Nephron progenitor cell (in vitro differentiated cells): ENCODE measurements around the gene PALM.

ENCODE experiments used
- DNase-seq: peaks from one replicate; pipeline ENCODE4 v3.0.0; 2021
- H3K27ac Mint-ChIP-seq: 2 replicates; pipeline ENCODE4 v1.8.0; 2021; ENCODE audit warnings: mild to moderate bottlenecking, moderate library complexity, mixed read lengths
- H3K27me3 Mint-ChIP-seq: 2 replicates; pipeline ENCODE4 v1.8.0; 2021; ENCODE audit warnings: mild to moderate bottlenecking, low read depth, mixed read lengths; ENCODE audit not compliant: poor library complexity
- H3K36me3 Mint-ChIP-seq: 2 replicates; pipeline ENCODE4 v1.8.0; 2021; ENCODE audit warnings: low read depth, mixed read lengths
- H3K4me1 Mint-ChIP-seq: 2 replicates; pipeline ENCODE4 v1.8.0; 2021; ENCODE audit warnings: mixed read lengths
- H3K4me3 Mint-ChIP-seq: 2 replicates; pipeline ENCODE4 v1.8.0; 2021; ENCODE audit warnings: mild to moderate bottlenecking, moderate library complexity, mixed read lengths
- H3K9me3 Mint-ChIP-seq: 2 replicates; pipeline ENCODE4 v1.8.0; 2021; ENCODE audit warnings: mild to moderate bottlenecking, moderate library complexity, mixed read lengths
- CTCF ChIP-seq: fragments of 200-600 bp; sonication (generic); IDR thresholded peaks from 2 replicates; pipeline ENCODE4 v1.5.0; 2021; ENCODE audit warnings: antibody characterized with exemption

The PALM gene

DNA sequence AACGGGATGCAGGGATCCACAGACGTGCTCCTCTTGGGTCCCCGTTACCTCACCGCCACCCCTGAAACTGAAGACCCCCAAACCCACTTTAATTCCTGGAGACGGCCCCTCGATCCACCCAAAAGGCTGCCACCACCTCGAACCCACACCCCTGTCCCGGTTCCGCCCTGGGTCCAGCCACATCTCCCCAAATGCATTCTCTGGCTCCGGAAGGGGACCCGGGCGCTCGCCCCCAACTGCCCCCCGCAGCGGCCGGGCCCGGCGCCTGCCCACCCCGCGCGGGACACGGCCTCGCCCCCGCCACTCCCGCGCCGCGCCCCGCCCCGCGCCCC lies 32.8 kb upstream of the PALM start:
- Mint-ChIP-seq H3K36me3 (no peaks in the 10 kb centered on the region), H3K27me3 (peaks cover 22% of the 10 kb centered on the region), H3K9me3 (no peaks in the 10 kb centered on the region), H3K27ac (no peak overlapping the region), H3K4me3 (peak overlapping the region; percentile 58), H3K4me1 (peaks cover 20% of the 10 kb centered on the region)
- no peak for TF ChIP-seq CTCF
- DNase-seq: no peak

GRCh38 chr19:676339-677105 lies 32.2 kb upstream of the PALM start, which contains the start of gene FSTL3:
Gene FSTL3, plus strand, starts transcription at chr19:676392. Its CDS starts 32 bp downstream, at chr19:676424.
- H3K4me3 Mint-ChIP-seq: peak within 1 kb of the TSS; percentile 62
- H3K36me3 Mint-ChIP-seq: no peaks in the 10 kb centered on the region
- no peak within 1 kb of the TSS for H3K27ac Mint-ChIP-seq
- H3K9me3 Mint-ChIP-seq: no peaks in the 10 kb centered on the region
- peak; percentile 54 for DNase-seq
- TF ChIP-seq CTCF: no peak
- peaks cover 20% of the 10 kb centered on the region for H3K4me1 Mint-ChIP-seq
- peaks cover 22% of the 10 kb centered on the region for H3K27me3 Mint-ChIP-seq

- DNase-seq: no peak
- H3K4me3 Mint-ChIP-seq: no peak overlapping the region
- H3K27me3 Mint-ChIP-seq: peaks cover 22% of the 10 kb centered on the region
- no peaks in the 10 kb centered on the region for H3K36me3 Mint-ChIP-seq
- TF ChIP-seq CTCF: no peak
- no peaks in the 10 kb centered on the region for H3K9me3 Mint-ChIP-seq
- H3K4me1 Mint-ChIP-seq: peaks cover 26% of the 10 kb centered on the region
- no peak overlapping the region for H3K27ac Mint-ChIP-seq
Observed at GRCh38 chr19:677201-677600, 31.5 kb upstream of the PALM start.

- no peak for DNase-seq
- Mint-ChIP-seq H3K9me3 (no peaks in the 10 kb centered on the region), H3K27me3 (peaks cover 22% of the 10 kb centered on the region), H3K27ac (no peak overlapping the region), H3K4me1 (peaks cover 26% of the 10 kb centered on the region), H3K36me3 (no peaks in the 10 kb centered on the region), H3K4me3 (peak overlapping the region; percentile 30)
- no peak for TF ChIP-seq CTCF
Observed at GRCh38 chr19:677601-678436, 30.9 kb upstream of the PALM start.

- H3K36me3 Mint-ChIP-seq: no peaks in the 10 kb centered on the region
- peaks cover 22% of the 10 kb centered on the region for H3K27me3 Mint-ChIP-seq
- peaks cover 21% of the 10 kb centered on the region for H3K4me1 Mint-ChIP-seq
- no peaks in the 10 kb centered on the region for H3K9me3 Mint-ChIP-seq
- peak overlapping the region; percentile 80 for H3K4me3 Mint-ChIP-seq
- H3K27ac Mint-ChIP-seq: no peak overlapping the region
- no peak for TF ChIP-seq CTCF
- DNase-seq: no peak
Observed at GRCh38 chr19:678791-679388, 29.8 kb upstream of the PALM start.
